KG1 (cell line): Measurements from ENCODE around the gene EIF4E2.

ENCODE experiments used
- DNase-seq: peaks from one replicate; lab custom pipeline; 2025; lab: John Stamatoyannopoulos, UW

EIF4E2 gene

GRCh38 chr2:232538671-232539070, 11.8 kb upstream of the EIF4E2 start:
- no peak for DNase-seq

GRCh38 chr2:232539298-232540231, 10.9 kb upstream of the EIF4E2 start, which contains the start of gene CHRNG:
Gene CHRNG (plus strand): TSS chr2:232539692. CDS start chr2:232539748, 56 bp downstream.
- DNase-seq, result no peak

- no peak for DNase-seq
Measured at GRCh38 chr2:232540441-232541041, 9.9 kb upstream of the EIF4E2 start.

- DNase-seq, result no peak
Measured at GRCh38 chr2:232541195-232541960, 9.1 kb upstream of the EIF4E2 start.

GRCh38 chr2:232541961-232542714, 8.4 kb upstream of the EIF4E2 start:
- DNase-seq, result no peak

- DNase-seq, result no peak
Measured at GRCh38 chr2:232542715-232543467, 7.6 kb upstream of the EIF4E2 start.

GRCh38 chr2:232543491-232543890, 7.0 kb upstream of the EIF4E2 start:
- DNase-seq, result no peak

GRCh38 chr2:232543928-232544631, 6.4 kb upstream of the EIF4E2 start:
- DNase-seq, result no peak

GRCh38 chr2:232544674-232545073, 5.8 kb upstream of the EIF4E2 start:
- no peak for DNase-seq

GRCh38 chr2:232545511-232546375, 4.7 kb upstream of the EIF4E2 start:
- DNase-seq, result no peak

- DNase-seq, result no peak
Measured at GRCh38 chr2:232547991-232548390, 2.5 kb upstream of the EIF4E2 start.

GRCh38 chr2:232549655-232550353, 685 bp upstream of the EIF4E2 start:
- peak; percentile 69 for DNase-seq

- no peak for DNase-seq
Measured at GRCh38 chr2:232551250-232551638, 755 bp downstream of the EIF4E2 start.

GRCh38 chr2:232551776-232552175, 1.3 kb downstream of the EIF4E2 start:
- DNase-seq, result no peak

- DNase-seq, result no peak
Measured at GRCh38 chr2:232556426-232556825, 5.9 kb downstream of the EIF4E2 start.

- no peak for DNase-seq
Measured at GRCh38 chr2:232562515-232563151, 12.1 kb downstream of the EIF4E2 start.

GRCh38 chr2:232563580-232563979, 13.1 kb downstream of the EIF4E2 start:
- no peak for DNase-seq

- no peak for DNase-seq
Measured at GRCh38 chr2:232567721-232568120, 17.2 kb downstream of the EIF4E2 start.
